ENCODE measurements around the gene GGA1.
"Not testable (repeated sequence)": the region's sequence is repeated elsewhere in the genome, so short reads cannot be mapped to it uniquely, and the experiment has no call there.

GGA1 gene

DNA sequence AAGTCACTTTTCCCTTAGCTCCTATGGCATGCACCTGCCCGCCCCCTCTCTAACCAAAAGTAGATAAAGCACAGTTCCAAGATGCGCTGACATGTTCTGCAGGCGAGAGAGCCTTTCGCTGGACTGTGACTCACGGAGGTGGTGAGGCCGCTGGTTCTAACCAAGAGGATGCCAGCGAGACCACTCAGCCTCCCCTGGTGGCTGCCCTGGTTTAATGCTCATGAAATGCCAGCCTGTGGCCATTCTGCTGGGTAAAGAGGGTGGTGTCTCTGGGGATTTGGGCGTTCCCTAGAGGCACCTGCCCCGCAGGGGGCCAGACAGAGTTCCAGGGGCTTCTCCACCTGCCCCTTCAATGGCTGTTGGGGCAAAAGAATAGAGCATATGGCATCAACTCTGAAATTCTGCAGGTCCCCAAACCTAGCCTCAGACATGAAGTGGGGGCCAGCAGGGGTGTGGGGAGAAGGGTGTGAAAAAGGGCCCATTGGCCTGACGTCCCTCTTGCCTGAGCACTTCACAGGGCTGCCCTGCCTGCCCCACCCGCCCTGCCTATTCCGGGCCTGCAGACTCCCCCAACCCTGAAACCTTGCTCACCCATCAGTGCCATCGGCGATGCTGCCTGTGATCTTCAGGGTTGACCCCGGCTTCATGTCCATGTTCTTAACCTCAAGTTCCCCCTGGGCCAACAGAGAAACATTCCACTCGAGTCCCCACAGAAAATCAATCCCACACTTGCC, 37.2 kb upstream of the GGA1 start:
- peak; percentile 68 for DNase-seq (ENCODE audit: low read depth)

DNA sequence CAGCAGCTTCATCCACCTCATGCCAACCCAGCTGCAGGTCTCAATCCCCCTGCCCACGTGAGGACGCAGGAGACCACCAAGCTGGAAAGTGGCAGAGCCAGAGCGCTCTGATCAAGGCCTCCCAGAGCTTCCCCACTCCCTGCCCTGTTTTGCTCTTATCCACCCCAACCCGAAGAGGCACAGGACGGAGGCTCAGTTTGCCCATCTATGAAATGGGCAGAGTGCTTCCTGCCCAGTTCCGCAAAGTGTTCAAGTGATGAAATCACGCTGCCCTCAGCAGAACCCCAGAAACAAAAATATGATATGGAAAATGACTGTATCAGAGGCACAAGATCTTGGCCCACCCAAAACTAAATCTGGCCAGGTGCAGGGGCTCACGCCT, 36.7 kb upstream of the GGA1 start:
- DNase-seq (ENCODE audit: low read depth): no peak

DNA sequence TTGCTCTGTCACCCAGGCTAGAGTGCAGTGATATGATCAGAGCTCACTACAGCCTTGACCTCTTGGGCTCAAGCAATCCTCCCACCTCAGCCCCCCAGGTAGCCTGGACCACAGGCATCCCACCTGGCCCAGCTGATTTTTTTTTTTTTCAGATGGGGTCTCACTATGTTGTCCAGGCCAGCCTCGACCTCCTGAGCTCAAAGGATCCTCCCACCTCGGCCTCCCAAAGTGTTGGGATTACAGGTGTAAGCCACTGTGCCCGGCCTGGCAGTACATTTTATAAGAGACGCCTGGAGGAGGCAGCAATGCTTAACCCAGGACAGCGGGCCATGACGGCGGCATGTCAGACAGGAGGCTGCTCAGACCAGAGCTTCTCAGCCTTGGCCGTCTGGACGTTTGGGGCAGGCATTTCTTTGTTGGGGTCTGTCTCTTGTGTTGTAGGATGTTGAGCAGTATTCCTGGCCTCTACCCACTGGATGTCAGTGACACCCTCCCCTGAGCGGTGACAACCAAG, 33.1 kb upstream of the GGA1 start:
- no peak for DNase-seq (ENCODE audit: low read depth)

DNA sequence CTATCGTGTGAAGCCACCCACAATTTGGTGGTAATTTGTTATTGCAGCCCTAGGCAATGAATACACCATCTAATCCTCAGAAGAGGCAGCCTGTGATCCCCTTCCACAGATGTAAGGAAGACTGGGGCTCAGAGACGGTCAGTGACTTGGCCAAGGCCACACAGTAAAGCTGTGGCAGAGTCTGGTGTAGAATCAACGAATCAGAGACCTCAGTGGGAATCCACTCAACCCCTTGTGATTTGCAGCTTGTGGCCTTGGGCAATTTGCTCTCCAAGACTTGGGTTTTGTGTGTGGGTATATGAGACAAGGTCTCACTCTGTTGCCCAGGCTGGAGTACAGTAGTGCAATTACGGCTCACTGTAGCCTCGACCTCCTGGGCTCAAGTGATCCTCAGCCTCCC, 30.6 kb upstream of the GGA1 start:
- no peak for DNase-seq (ENCODE audit: low read depth)

DNA sequence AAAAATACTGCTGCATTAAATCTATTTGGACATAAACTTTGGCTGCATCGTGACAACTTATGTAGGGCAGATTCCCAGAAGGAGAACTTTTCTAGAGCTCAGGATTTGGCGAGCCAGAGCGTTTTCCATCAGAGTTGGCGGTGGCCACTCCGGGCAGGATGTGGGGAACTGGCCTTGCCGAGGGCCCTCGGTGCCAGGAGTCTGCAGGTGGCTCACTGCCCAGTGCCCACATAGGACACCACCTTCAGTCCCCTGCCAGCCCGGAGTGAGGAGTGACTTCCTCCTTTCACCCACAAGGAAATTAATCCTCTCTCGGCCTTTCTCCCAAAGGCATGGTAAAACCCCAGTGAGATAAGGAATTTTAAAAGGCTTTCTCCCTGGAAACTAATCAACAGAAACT, 27.1 kb upstream of the GGA1 start:
- DNase-seq (ENCODE audit: low read depth): no peak

DNA sequence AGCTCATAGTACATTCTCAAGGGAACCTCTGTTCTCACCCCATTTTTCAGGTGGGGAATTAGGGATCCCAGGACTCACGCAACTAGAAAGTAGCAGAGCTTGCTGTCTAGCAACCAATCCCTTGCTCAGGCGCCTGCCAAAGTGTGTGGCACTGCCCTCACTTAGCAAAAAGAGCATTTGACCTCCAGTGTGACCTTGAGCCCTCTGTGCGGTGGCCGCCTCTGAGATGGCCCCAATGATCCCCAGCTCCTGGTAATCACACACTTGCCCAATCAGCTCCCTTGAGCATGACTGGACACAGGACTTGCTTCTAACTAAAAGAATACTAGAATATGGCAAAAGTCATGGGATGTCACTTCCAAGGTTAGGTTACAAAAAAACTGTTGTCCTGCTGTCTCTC, 26.1 kb upstream of the GGA1 start:
- no peak for DNase-seq (ENCODE audit: low read depth)

DNA sequence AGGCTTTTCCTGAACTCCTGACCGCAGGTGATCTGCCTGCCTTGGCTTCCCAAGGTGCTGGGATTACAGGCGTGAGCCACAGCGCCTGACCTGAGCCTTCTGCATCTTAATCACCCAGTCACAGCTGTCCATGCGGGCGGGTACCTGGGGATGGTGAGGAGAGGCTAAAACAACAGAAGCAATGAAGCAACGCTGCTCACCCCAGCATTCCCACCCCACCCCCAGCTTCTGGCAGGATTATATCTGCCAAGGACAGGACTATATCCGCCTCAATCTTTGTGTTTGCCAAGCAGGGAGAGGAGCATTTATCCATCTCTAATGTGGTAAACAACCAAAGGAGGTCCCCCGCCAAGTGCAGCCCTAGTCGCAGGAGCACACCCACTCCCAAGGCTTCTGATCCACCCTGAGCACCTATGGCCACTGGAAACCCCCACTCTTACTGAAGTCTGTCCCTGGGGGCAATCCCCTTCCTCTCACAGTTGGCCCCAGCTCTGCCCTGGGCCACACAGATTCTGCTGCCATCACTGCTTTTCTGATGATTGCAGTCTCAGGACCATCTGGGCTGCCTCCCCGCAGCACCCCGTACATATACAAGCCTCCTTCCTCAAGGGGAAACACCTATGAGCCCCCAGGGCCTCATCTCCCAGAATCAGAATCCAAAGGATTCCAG, 20.0 kb upstream of the GGA1 start:
- peak; percentile 37 for DNase-seq (ENCODE audit: low read depth)

DNA sequence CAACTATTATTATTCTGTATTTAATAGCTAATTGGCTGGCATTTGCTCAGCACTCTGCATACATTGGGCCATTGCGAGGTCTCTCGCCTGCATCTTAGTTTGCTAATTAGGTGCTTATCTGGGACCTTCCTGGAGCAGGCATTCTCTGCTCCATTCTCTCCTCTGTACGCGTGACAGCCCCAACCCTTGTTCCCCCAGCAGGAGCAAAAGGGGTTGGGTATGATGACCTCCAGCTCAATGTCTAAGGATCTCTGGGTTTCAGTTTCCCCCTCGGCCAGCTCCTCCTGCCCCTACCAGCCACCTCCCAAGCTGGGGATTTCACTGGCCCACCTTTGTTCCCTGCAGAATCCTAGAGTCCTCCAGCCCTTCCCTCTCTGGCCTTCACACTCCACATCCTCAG, 19.0 kb upstream of the GGA1 start:
- DNase-seq (ENCODE audit: low read depth): no peak

DNA sequence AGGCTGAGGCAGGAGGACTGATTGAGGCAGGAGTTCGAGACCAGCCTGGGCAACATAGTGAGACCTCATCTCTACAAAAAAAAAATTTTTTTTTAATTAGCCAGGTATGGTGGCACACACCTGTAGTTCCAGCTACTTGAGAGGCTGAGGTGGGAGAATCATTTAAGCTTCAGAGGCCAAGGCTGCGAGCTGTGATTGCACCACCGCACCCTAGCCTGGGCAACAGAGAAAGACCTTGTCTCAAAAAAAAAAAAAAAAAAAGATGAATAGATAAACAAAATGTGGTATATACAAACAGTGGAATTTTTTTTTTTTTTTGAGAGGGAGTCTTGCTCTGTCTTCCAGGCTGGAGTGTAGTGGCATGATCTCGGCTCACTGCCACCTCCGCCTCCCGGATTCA, 17.6 kb upstream of the GGA1 start:
- DNase-seq (ENCODE audit: low read depth): not testable (repeated sequence)

DNA sequence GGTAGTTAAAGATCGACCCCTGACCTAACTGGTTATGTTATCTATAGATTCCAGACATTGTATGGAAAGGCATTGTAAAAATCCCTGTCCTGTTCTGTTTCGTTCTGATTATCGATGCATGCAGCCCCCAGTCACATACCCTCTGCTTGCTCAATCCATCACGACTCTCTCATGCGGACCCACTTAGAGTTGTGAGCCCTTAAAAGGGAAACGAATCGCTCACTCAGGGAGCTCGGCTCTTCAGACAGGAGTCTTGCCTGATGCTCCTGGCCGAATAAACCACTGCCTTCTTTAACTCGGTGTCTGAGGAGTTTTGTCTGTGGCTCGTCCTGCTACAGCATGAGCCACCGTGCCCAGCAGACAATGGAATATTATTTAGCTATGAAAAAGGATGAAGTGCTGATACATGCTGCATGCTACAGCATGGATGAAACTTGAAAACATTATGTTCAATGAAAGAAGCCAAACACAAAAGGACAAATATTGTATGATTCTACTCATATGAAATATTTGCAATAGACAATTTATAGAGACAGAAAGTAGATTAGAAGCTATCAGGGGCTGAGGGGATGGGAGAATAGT, 16.7 kb upstream of the GGA1 start:
- DNase-seq (ENCODE audit: low read depth): no peak

DNA sequence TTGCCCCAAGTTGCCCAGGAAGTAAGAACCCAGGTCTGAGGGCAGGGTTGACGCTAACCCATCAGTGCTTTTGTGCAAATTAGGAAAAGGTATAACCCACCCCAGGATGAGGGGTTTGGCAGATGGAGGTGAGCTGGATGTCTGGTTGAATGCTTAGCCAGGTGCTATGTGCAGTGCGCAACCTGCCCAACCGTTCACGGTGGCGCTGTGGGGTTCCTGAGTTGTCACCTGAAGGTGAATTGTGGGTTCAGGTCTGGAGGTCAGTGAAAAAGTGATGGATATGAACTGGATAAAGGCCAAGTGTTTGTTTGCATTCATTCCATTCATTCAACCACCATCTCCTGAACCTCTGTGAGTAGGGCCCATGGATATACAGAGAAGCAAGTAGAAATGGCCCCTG, 14.4 kb upstream of the GGA1 start:
- DNase-seq (ENCODE audit: low read depth): no peak

DNA sequence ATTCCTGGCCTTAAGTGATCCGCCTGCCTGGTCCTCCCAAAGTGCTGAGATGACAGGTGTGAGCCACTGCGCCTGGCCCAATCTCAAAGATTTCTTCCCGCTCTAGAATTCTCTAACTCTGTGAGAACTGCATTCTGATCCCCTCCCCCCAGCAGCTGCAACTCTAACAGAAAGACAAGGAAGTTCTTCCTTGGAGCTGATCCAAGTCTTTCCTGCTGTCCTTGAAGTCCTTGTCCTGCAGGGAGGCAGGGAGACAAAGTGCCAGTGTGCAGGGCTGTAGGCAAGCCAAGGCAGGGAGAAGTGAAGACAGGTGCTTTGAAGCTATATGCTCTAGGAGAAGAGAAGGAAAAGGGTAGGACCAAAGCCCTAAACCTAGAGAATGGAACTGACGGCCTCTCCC, 9.5 kb upstream of the GGA1 start:
- no peak for DNase-seq (ENCODE audit: low read depth)

DNA sequence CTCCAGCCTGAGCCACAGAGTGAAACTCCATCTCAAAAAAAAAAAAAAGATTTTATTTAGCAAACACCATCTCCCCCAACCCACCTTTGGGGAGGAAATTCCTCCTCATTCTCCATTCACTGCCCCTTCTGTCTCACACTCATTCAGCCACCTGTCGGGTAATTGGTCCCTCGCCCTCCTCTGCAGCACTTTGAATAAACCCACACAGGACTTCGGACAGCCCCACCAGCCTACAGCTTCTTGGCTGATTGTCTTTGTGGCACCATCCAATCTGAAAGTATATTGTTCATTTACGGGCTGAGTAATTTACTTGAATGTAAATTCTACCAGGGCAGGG, 7.5 kb upstream of the GGA1 start:
- no peak for DNase-seq (ENCODE audit: low read depth)

DNA sequence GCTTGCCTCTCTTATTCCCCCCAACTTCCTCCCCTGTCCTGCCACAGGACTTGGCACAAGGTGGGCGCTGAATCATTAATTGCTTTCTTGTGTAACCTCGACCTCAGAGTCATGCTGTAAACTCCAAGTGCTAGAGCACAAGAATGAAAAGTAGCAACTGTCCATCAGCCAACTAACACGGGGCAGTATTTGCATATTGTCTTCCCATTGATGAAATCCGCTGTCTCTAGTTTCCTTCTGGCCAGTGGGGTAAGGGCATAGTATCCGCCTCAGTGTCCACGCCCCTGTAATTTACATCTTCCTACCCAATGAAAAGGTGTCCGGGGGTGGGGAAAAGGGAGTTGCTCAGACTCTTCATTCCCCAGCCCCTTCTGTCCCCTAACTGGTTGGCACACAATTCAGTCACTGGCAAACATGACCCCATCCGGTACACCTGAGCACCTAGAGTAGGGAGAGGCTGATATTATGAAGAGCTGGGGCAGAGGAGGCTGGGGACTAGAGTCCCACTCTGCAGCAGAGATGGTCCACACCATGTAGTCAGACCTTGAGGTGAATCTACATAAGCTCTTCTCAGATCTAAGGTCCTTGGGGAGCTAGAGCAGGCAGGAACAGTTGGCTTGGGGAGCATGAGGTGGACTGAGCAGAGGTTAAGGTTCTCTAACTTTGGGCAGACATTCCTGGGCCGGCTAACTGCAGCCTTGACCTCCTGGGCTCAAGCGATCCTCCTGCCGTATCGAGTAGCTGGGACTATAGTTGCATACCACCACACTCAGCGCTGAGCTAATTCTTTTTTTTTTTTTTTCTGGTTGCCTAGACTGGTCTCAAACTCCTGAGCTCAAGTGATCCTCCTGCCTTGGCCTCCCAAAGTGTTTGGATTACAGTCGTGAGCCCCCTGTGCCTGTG, 6.8 kb upstream of the GGA1 start:
- DNase-seq (ENCODE audit: low read depth): peak; percentile 83

DNA sequence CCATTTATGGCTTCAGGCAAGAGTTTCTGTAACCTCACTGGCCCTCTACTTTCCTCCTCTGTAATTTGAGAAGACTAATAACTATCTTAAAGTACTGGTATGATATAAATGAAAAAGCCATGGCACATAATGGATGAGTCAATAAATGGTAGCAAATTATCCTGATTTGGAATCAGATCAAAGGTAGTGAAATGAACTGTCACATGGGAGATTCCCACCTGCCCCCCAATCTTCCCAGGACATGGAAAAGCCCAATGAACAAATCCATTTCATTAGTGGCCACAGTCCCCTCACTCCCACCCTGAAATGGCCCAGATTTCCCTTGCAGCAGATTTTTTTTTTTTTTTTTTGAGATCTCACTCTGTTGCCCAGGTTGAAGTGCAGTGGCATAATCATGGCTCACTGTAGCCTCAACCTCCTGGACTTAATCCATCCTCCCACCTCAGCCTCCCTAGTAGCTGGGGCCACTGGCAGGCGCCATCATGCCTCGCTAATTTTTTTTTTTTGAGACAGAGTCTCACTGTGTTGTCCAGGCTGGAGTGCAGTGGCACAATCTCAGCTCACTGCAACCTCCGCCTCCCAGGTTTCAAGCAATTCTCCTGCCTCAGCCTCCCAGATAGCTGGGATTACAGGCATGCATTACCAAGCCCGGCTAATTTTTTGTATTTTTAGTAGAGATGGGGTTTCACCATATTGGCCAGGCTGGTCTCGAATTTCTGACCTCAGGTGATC, 5.9 kb upstream of the GGA1 start:
- not testable (repeated sequence) for DNase-seq (ENCODE audit: low read depth)

DNA sequence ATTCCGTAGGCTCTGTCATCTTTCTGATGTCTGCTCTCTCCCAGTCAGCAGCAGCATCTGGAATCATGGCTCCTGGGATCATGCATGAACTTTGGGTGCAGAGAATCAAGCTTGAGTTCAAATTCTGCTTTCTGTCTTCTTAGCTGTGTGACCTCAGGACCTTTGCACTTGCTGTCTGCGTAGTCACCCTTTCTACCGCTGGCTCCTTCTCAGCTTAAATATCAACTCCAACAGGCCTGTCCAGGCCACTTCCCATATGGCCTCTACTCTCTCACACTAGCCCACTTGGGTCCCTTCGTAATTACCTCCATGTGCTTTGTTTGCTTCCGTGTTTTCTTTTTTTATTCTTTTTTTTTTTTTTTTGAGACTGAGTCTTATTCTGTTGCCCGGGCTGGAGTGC, 4.6 kb upstream of the GGA1 start:
- no peak for DNase-seq (ENCODE audit: low read depth)

DNA sequence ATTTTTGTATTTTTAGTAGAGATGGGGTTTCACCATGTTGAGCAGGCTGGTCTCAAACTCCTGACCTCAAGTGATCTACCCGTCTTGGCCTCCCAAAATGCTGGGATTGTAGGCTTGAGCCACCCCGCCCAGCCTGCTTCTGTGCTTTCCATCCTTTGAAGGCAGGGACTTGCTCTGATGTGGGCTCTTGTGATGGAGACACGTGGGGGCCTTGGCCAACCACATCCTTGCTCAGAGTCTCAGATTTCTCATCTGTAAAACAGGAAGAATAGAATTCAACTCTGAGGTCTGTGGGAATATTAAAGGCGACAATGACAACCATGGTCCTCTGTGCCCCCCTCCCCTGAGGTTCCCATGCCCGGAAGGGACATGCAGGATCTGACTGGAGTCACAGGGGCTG, 3.8 kb upstream of the GGA1 start:
- DNase-seq (ENCODE audit: low read depth): no peak

DNA sequence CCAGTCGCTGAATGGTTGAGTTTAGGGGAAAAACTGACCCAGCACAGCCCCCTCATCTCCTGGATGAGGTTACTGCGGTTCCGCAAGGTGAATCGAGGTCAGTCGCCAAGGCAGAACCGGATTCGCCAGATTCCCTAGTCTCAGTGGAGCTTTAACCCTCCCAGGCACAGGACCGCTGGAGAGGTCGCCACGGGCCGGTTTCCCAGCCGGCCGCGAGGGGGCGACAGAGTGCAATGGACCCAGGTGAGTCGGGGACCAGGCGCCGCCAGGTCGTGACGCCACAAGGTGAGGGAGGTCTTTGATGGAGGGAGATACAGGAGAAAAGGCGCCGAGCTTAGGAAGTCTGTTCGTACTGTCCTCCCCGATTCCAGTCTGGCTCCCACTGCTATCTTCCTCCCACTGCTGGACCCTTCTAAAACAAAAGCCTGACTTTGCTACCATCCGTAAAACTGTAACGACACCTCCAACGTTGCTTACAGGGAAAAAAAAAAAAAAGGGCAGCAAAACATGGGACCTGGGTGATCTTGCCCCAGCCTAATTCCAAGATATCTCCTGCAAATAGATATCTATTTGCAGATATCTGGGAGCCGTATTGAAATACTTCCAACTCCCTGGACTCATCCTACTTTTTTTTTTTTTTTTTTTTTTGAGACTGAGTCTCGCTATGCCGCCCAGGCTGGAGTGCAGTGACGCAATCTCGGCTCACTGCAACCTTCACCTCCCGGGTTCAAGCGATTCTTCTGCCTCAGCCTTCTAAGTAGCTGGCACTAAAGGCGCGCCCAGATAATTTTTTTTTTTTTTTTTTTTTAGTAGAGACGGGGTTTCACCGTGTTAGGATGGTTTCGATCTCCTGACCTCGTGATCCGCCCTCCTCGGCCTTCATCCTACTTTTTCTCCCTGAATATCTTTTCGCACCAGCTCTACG, 1.4 kb upstream of the GGA1 start:
- DNase-seq (ENCODE audit: low read depth): peak; percentile 49

DNA sequence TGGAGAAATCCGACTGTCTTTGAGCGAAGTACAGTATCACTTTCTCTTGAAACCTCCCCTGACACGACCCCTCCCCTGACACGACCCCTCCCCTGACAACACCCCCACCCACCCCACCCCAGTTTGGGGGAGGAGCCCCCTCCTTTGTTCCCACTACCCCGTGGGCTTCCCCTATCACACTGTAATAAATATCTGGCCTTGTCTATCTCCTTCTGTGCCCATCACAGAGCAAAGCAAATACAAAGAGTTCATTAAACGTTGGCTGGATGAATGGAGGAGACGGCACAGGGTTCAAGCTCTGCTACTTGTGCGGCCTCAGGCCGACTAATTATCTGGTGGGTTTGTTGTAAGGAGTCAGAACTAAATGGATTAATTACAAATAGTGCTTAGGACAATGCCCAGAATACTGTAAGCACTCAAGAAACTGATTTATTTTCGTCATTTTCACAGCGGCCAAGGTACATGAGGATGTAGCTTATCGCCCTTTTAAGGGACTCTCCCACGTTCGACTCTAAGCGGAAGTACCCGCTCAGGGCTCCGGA, 628 bp upstream of the GGA1 start:
- no peak for DNase-seq (ENCODE audit: low read depth)
